Neural cell (in vitro differentiated cells): Measurements from ENCODE around the gene YDJC. TPM values are rescaled to one million over a fixed set of nuclear protein-coding genes. Genes with fewer than 3 reads are reported as not detected.

Experiments
- H2AFZ ChIP-seq: fragments of 200-600, 300-800 bp; sonication (generic), shearing (Covaris generic); 2 replicates; pipeline ENCODE4 v1.6.0; 2014; ENCODE audit warnings: low read depth, mild to moderate bottlenecking, antibody characterized with exemption, low read length, moderate library complexity
- H3F3A ChIP-seq: fragments of 200-600 bp; shearing (Covaris generic); 2 replicates; pipeline ENCODE4 v1.6.1; 2016; ENCODE audit warnings: mild to moderate bottlenecking, moderate library complexity, mixed read lengths, antibody characterized with exemption, low read length; ENCODE audit not compliant: insufficient read depth, poor library complexity, severe bottlenecking
- H3K27ac ChIP-seq: fragments of 200-600, 300-800 bp; sonication (generic), shearing (Covaris generic); 2 replicates; pipeline ENCODE4 v1.5.1; 2014; ENCODE audit warnings: mild to moderate bottlenecking, low read length, moderate library complexity
- H3K27me3 ChIP-seq: fragments of 300-800, 200-600 bp; sonication (generic), shearing (Covaris generic); 2 replicates; pipeline ENCODE4 v1.6.0; 2014; ENCODE audit warnings: mild to moderate bottlenecking, low read depth, low read length, moderate library complexity; ENCODE audit not compliant: insufficient read depth
- H3K36me3 ChIP-seq: fragments of 300-800, 200-600 bp; sonication (generic), shearing (Covaris generic); 2 replicates; pipeline ENCODE4 v1.5.1; 2014; ENCODE audit warnings: mild to moderate bottlenecking, antibody characterized with exemption, low read length, moderate library complexity; ENCODE audit not compliant: insufficient read depth
- H3K4me2 ChIP-seq: fragments of 300-800, 200-600 bp; sonication (generic), shearing (Covaris generic); 2 replicates; pipeline ENCODE4 v1.6.0; 2014; ENCODE audit warnings: mild to moderate bottlenecking, low read length
- H3K4me3 ChIP-seq: fragments of 300-800, 200-600 bp; sonication (generic), shearing (Covaris generic); 2 replicates; pipeline ENCODE4 v1.5.1; 2014; ENCODE audit warnings: mild to moderate bottlenecking, low read length, moderate library complexity
- H3K79me2 ChIP-seq: fragments of 200-600 bp; shearing (Covaris generic); replicated peaks from 2 replicates; pipeline ENCODE4 v1.6.0; 2014; ENCODE audit warnings: mild to moderate bottlenecking, low read length, moderate library complexity; ENCODE audit not compliant: insufficient read depth
- H3K9ac ChIP-seq: fragments of 300-800, 200-600 bp; sonication (generic), shearing (Covaris generic); 2 replicates; pipeline ENCODE4 v1.6.1; 2016; ENCODE audit warnings: mild to moderate bottlenecking, low read length, mixed read lengths
- H3K9me2 ChIP-seq: fragments of 200-600 bp; shearing (Covaris generic); 2 replicates; pipeline ENCODE4 v1.6.1; 2016; ENCODE audit warnings: mild to moderate bottlenecking, low read length, mixed read lengths; ENCODE audit not compliant: insufficient read depth
- H3K9me3 ChIP-seq: fragments of 200-600, 300-800 bp; sonication (generic), shearing (Covaris generic); 2 replicates; pipeline ENCODE4 v1.6.1; 2016; ENCODE audit warnings: mild to moderate bottlenecking, mixed run types, low read length, moderate library complexity, mixed read lengths
- H4K20me1 ChIP-seq: fragments of 200-600 bp; shearing (Covaris generic); 2 replicates; pipeline ENCODE4 v1.6.1; 2016; ENCODE audit warnings: mild to moderate bottlenecking, mixed run types; ENCODE audit not compliant: insufficient read depth
- CTCF ChIP-seq: fragments of 450-650 bp; IDR thresholded peaks from 2 replicates; pipeline ENCODE4 v1.5.1; 2014; ENCODE audit warnings: antibody characterized with exemption, mild to moderate bottlenecking, moderate library complexity; ENCODE audit not compliant: poor library complexity, severe bottlenecking
- EP300 ChIP-seq: fragments of 450-650 bp; conservative IDR thresholded peaks from 2 replicates; pipeline ENCODE4 v1.6.1; 2014; ENCODE audit warnings: antibody characterized with exemption, mild to moderate bottlenecking, moderate library complexity; ENCODE audit not compliant: poor library complexity, severe bottlenecking
- EZH2 ChIP-seq: fragments of 200-600, 300-800 bp; shearing (Covaris generic), sonication (generic); IDR thresholded peaks from 2 replicates; pipeline ENCODE4 v1.6.1; 2014; ENCODE audit warnings: antibody characterized with exemption, low read length, borderline replicate concordance, mild to moderate bottlenecking; ENCODE audit not compliant: insufficient read depth, poor library complexity, severe bottlenecking
- MXI1 ChIP-seq: fragments of 450-650 bp; conservative IDR thresholded peaks from 2 replicates; pipeline ENCODE4 v1.6.1; 2014; ENCODE audit warnings: antibody characterized with exemption, mild to moderate bottlenecking; ENCODE audit not compliant: poor library complexity, severe bottlenecking
- POLR2AphosphoS5 ChIP-seq: IDR thresholded peaks from 2 replicates; pipeline ENCODE4 v1.6.1; 2012
- RAD21 ChIP-seq: fragments of 450-650 bp; conservative IDR thresholded peaks from 2 replicates; pipeline ENCODE4 v1.6.1; 2014; ENCODE audit warnings: antibody characterized with exemption, mild to moderate bottlenecking, moderate library complexity
- REST ChIP-seq: IDR thresholded peaks from 2 replicates; pipeline ENCODE4 v1.6.1; 2012; ENCODE audit warnings: borderline replicate concordance
- SMC3 ChIP-seq: fragments of 450-650 bp; conservative IDR thresholded peaks from 2 replicates; pipeline ENCODE4 v1.6.1; 2014; ENCODE audit warnings: antibody characterized with exemption, mild to moderate bottlenecking, moderate library complexity; ENCODE audit not compliant: poor library complexity
- TAF1 ChIP-seq: IDR thresholded peaks from 2 replicates; pipeline ENCODE4 v1.6.1; 2012; ENCODE audit warnings: low read depth
- polyA plus RNA-seq: library from polyadenylated mRNA; depleted of rRNA; stranded (reverse); fragments of >200 nt; gene quantifications from 2 replicates; pipeline ENCODE4 v1.2.3, GENCODE V29; 2014

The YDJC gene
- polyA plus RNA-seq, 1 donor from 2014 or later, result 20.0 TPM

- Histone ChIP-seq H3K4me2 (no peak overlapping the region), H2AFZ (no peak overlapping the region), H3K9me3 (no peaks in the 10 kb centered on the region), H3K27me3 (no peaks in the 10 kb centered on the region), H3K27ac (no peak overlapping the region), H3K79me2 (peaks cover 11% of the 10 kb centered on the region), H3F3A (no peaks in the 10 kb centered on the region), H3K36me3 (no peaks in the 10 kb centered on the region), H4K20me1 (no peaks in the 10 kb centered on the region), H3K9me2 (no peaks in the 10 kb centered on the region), H3K4me3 (no peak overlapping the region), H3K9ac (no peak overlapping the region)
- TF ChIP-seq POLR2AphosphoS5 (no peak), SMC3 (no peak), RAD21 (no peak), MXI1 (no peak), EZH2 (no peak), EP300 (no peak), REST (no peak), CTCF (no peak), TAF1 (no peak)
Measured at GRCh38 chr22:21613553-21614233, 16.1 kb downstream of the YDJC start.

GRCh38 chr22:21612858-21613257, 17.0 kb downstream of the YDJC start:
- Histone ChIP-seq H3F3A (no peaks in the 10 kb centered on the region), H3K27ac (no peak overlapping the region), H3K36me3 (no peaks in the 10 kb centered on the region), H2AFZ (no peak overlapping the region), H3K9me2 (no peaks in the 10 kb centered on the region), H3K79me2 (peaks cover 11% of the 10 kb centered on the region), H3K9ac (no peak overlapping the region), H4K20me1 (no peaks in the 10 kb centered on the region), H3K4me2 (no peak overlapping the region), H3K4me3 (no peak overlapping the region), H3K27me3 (no peaks in the 10 kb centered on the region), H3K9me3 (no peaks in the 10 kb centered on the region)
- TF ChIP-seq POLR2AphosphoS5, result no peak
- no peak for TF ChIP-seq TAF1
- TF ChIP-seq SMC3, result no peak
- no peak for TF ChIP-seq REST
